ENCODE data around the gene BEND3. TPM values are rescaled to one million over a fixed set of nuclear protein-coding genes. Genes with fewer than 3 reads are reported as not detected.
"Not testable (repeated sequence)": the region's sequence is repeated elsewhere in the genome, so short reads cannot be mapped to it uniquely, and the experiment has no call there.

Gene BEND3
- total RNA-seq, 1 donor from 2014 or later, result 3.9 TPM

DNA sequence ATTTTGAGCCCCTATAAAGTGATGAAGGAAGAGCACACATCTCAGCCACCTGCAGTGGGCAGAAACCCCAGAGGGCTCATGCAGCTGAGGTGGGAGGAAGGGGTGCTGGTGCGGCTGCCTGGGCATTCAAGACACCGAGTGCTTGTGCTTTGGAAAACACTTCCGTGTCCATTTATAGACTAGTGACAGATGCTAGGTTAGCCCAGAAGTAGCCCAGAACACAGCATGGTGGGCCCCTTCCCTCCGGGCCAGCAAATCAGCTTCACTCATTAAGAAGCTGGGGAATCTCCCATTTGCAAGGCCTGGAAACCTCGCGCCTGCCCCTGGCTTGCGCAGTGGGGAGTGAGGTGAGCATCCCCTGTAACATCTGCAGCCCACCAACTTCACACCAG is 12.9 kb downstream of the BEND3 start:
- Histone ChIP-seq H3K36me3 (ENCODE audit: control insufficient read depth, insufficient read depth, low read length) (peaks cover 2% of the 10 kb centered on the region), H3K27me3 (ENCODE audit: control insufficient read depth, insufficient read depth, low read length) (no peaks in the 10 kb centered on the region), H3K4me3 (ENCODE audit: low read depth, low read length) (no peak overlapping the region)
- FAIRE-seq (no peak), DNase-seq (ENCODE audit: low read depth) (no peak)
- no peak for TF ChIP-seq CTCF (IDR thresholded peaks at IDR 0.05; ENCODE audit: insufficient read depth, low read length, severe bottlenecking)

DNA sequence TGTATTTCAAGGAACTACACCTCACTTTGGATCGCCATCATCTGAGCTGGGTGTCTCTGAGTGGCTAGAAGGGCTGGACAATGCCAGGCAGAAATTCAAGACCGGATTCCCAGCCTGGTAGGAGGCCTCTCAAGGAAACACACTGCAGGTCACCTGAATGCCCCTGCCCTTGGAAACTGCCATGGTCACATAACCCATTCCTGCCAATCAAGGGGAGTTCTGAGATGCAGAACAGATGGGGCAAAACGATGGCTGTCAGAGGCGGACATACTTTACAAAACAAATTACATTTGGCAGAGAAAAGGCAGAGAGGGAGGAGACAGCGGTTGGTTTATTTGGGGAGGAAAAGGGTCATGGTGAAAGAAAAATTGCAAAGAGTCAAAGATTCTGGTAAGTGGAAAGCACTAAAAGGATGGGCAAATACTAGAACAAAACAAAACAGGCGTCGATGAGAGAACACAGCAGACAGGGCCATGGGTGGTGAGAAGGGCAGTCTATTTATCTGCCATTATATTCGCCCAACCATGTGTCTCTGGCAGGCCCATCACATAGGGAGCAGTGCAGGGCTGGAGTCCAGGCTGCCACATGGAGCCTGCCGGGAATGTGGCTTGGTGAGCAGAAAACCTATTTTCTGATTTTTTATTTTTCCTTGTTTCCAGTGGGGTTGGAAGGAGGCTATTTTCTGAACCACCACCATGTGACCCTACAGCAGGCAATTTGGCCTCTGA is 13.5 kb downstream of the BEND3 start:
- DNase-seq (ENCODE audit: low read depth), result no peak
- no peak overlapping the region for H3K4me3 ChIP-seq (ENCODE audit: low read depth, low read length)
- H3K27me3 ChIP-seq (ENCODE audit: control insufficient read depth, insufficient read depth, low read length), result no peaks in the 10 kb centered on the region
- no peak for FAIRE-seq
- peaks cover 2% of the 10 kb centered on the region for H3K36me3 ChIP-seq (ENCODE audit: control insufficient read depth, insufficient read depth, low read length)
- no peak for TF ChIP-seq CTCF (IDR thresholded peaks at IDR 0.05; ENCODE audit: insufficient read depth, low read length, severe bottlenecking)

- peaks cover 2% of the 10 kb centered on the region for H3K36me3 ChIP-seq (ENCODE audit: control insufficient read depth, insufficient read depth, low read length)
- DNase-seq (ENCODE audit: low read depth), result no peak
- FAIRE-seq, result no peak
- no peaks in the 10 kb centered on the region for H3K27me3 ChIP-seq (ENCODE audit: control insufficient read depth, insufficient read depth, low read length)
- H3K4me3 ChIP-seq (ENCODE audit: low read depth, low read length), result no peak overlapping the region
- no peak for TF ChIP-seq CTCF (IDR thresholded peaks at IDR 0.05; ENCODE audit: insufficient read depth, low read length, severe bottlenecking)
Measured at GRCh38 chr6:107101211-107101610, 14.1 kb downstream of the BEND3 start.

- Histone ChIP-seq H3K4me3 (ENCODE audit: low read depth, low read length) (no peak overlapping the region), H3K36me3 (ENCODE audit: control insufficient read depth, insufficient read depth, low read length) (peaks cover 2% of the 10 kb centered on the region), H3K27me3 (ENCODE audit: control insufficient read depth, insufficient read depth, low read length) (no peaks in the 10 kb centered on the region)
- DNase-seq (ENCODE audit: low read depth) (no peak), FAIRE-seq (no peak)
- no peak for TF ChIP-seq CTCF (IDR thresholded peaks at IDR 0.05; ENCODE audit: insufficient read depth, low read length, severe bottlenecking)
Measured at GRCh38 chr6:107098436-107099307, 16.6 kb downstream of the BEND3 start.

- H3K27me3 ChIP-seq (ENCODE audit: control insufficient read depth, insufficient read depth, low read length); DNase-seq (ENCODE audit: low read depth); H3K36me3 ChIP-seq (ENCODE audit: control insufficient read depth, insufficient read depth, low read length); FAIRE-seq; H3K4me3 ChIP-seq (ENCODE audit: low read depth, low read length): not testable (repeated sequence)
Measured at GRCh38 chr6:107084459-107084858, 30.9 kb downstream of the BEND3 start.

- H3K36me3 ChIP-seq (ENCODE audit: control insufficient read depth, insufficient read depth, low read length), result no peaks in the 10 kb centered on the region
- no peak overlapping the region for H3K4me3 ChIP-seq (ENCODE audit: low read depth, low read length)
- DNase-seq (ENCODE audit: low read depth) (no peak), FAIRE-seq (no peak)
- H3K27me3 ChIP-seq (ENCODE audit: control insufficient read depth, insufficient read depth, low read length), result no peaks in the 10 kb centered on the region
- no peak for TF ChIP-seq CTCF (IDR thresholded peaks at IDR 0.05; ENCODE audit: insufficient read depth, low read length, severe bottlenecking)
Measured at GRCh38 chr6:107083921-107084320, 31.4 kb downstream of the BEND3 start.

Measured in bronchial epithelial cell (primary cell).